Epithelial cell of proximal tubule (primary cell): ENCODE measurements around the gene C2CD2. TPM values are rescaled to one million over a fixed set of nuclear protein-coding genes. Genes with fewer than 3 reads are reported as not detected.

Experiments
- DNase-seq: peaks from one replicate; pipeline ENCODE4 v3.0.0-alpha.2; 2011; ENCODE audit warnings: low read depth
- H3K4me3 ChIP-seq: 2 replicates; pipeline ENCODE4 v1.5.1; 2011; ENCODE audit warnings: low read depth, mild to moderate bottlenecking, low read length
- CTCF ChIP-seq: conservative IDR thresholded peaks from 2 replicates; pipeline ENCODE4 v1.5.1; 2012; ENCODE audit warnings: low read depth, mild to moderate bottlenecking, low read length
- total RNA-seq: library from RNA; depleted of rRNA; stranded (reverse); fragments of >200 nt; gene quantifications from 2 replicates; pipeline ENCODE4 v1.2.3, GENCODE V29; 2015

C2CD2 gene
- total RNA-seq, 1 donor from 2014 or later = 7.1 TPM

GRCh38 chr21:41876928-41877652, 76.7 kb downstream of the C2CD2 start:
- no peak for TF ChIP-seq CTCF
- no peak for DNase-seq

GRCh38 chr21:41876396-41876795, 77.4 kb downstream of the C2CD2 start:
- no peak for DNase-seq
- TF ChIP-seq CTCF = no peak

More at GRCh38 chr21:41876928-41877652, 76.7 kb downstream of the C2CD2 start:
- H3K4me3 ChIP-seq = no peak overlapping the region

DNA sequence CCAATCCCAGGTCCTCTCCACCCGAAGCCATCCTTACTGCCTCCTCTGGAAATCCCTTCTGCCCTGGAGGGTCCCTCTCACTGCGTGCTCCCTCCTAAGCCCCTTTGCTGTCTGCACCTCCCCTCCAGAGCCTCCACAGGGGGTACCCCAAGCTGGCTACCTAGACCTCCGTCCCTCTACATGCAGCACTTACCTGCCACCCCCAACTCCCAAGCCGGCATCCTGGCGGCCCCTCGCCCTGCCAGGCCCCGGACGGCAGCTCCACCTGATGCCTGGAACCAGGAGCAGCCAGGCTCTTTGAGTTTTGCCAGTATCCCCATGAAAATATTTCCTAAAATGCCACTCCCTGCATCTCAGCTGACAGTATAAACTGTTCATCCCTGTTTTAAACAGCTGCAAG, 78.7 kb downstream of the C2CD2 start:
- no peak overlapping the region for H3K4me3 ChIP-seq
- no peak for DNase-seq
- TF ChIP-seq CTCF = no peak

More at GRCh38 chr21:41876396-41876795, 77.4 kb downstream of the C2CD2 start:
- H3K4me3 ChIP-seq = no peak overlapping the region

DNA sequence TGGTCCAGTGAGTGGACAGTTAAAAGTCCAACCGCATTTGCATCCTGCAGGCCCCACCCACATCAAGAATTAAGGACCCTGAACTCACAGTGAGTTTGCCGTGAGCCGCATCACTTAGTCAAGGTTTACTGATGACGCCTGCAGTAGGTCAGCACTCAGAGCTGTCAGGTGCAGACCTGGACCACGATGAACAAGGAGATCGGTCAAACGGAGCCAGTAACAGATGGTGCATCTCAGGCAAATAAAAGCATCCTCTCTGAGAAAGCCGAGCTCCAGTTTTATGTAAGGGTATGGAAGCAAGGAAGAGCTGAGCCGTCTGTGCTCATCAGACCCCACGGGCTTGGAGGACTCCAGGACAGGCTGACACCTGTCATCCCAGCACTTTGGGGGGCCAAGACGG, 79.2 kb downstream of the C2CD2 start:
- no peak overlapping the region for H3K4me3 ChIP-seq
- TF ChIP-seq CTCF = no peak
- DNase-seq = no peak

GRCh38 chr21:41873426-41873825, 80.4 kb downstream of the C2CD2 start:
- H3K4me3 ChIP-seq = no peak overlapping the region
- no peak for DNase-seq
- TF ChIP-seq CTCF = no peak

GRCh38 chr21:41873005-41873404, 80.8 kb downstream of the C2CD2 start:
- no peak overlapping the region for H3K4me3 ChIP-seq
- DNase-seq = no peak
- TF ChIP-seq CTCF = no peak
